Measurements from ENCODE around the gene DSCAM.

Gene DSCAM

GRCh38 chr21:40215941-40216340 lies 631.0 kb downstream of the DSCAM start:
- no peak for TF ChIP-seq SPI1 (IDR thresholded peaks at IDR 0.05; ENCODE audit: borderline replicate concordance, low read depth)
- no peak for TF ChIP-seq REST (IDR thresholded peaks at IDR 0.05; ENCODE audit: insufficient replicate concordance, low read depth)
- TF ChIP-seq POLR2AphosphoS5 (IDR thresholded peaks at IDR 0.05; ENCODE audit: low read depth) = no peak
- TF ChIP-seq CTCF (IDR thresholded peaks at IDR 0.05; ENCODE audit: insufficient read depth, low read length) = no peak
- TF ChIP-seq GABPA (IDR thresholded peaks at IDR 0.05; ENCODE audit: low read depth) = no peak
- no peaks in the 10 kb centered on the region for H3K27me3 ChIP-seq (ENCODE audit: insufficient read depth, poor library complexity, severe bottlenecking)
- H3K27ac ChIP-seq (replicated peaks) = no peak overlapping the region
- no peak overlapping the region for H3K4me3 ChIP-seq (replicated peaks; ENCODE audit: insufficient read depth, low read length)
- no peak for DNase-seq (ENCODE audit: low read depth in 1 of 2, low spot score in 1 of 2)

GRCh38 chr21:40210251-40210650 lies 636.7 kb downstream of the DSCAM start:
- DNase-seq (ENCODE audit: low read depth in 1 of 2, low spot score in 1 of 2) = no peak
- Histone ChIP-seq H3K4me3 (replicated peaks; ENCODE audit: insufficient read depth, low read length) (no peak overlapping the region), H3K27ac (replicated peaks) (no peak overlapping the region), H3K27me3 (ENCODE audit: insufficient read depth, poor library complexity, severe bottlenecking) (no peaks in the 10 kb centered on the region)
- no peak for TF ChIP-seq POLR2AphosphoS5 (IDR thresholded peaks at IDR 0.05; ENCODE audit: low read depth)
- TF ChIP-seq CTCF (IDR thresholded peaks at IDR 0.05; ENCODE audit: insufficient read depth, low read length) = no peak
- TF ChIP-seq GABPA (IDR thresholded peaks at IDR 0.05; ENCODE audit: low read depth) = no peak
- no peak for TF ChIP-seq SPI1 (IDR thresholded peaks at IDR 0.05; ENCODE audit: borderline replicate concordance, low read depth)
- no peak for TF ChIP-seq REST (IDR thresholded peaks at IDR 0.05; ENCODE audit: insufficient replicate concordance, low read depth)

- DNase-seq (ENCODE audit: low read depth in 1 of 2, low spot score in 1 of 2) = no peak
Observed at GRCh38 chr21:40208948-40209345, 638.0 kb downstream of the DSCAM start.

More at GRCh38 chr21:40208948-40209345, 638.0 kb downstream of the DSCAM start:
- TF ChIP-seq POLR2AphosphoS5 (IDR thresholded peaks at IDR 0.05; ENCODE audit: low read depth) (no peak), CTCF (IDR thresholded peaks at IDR 0.05; ENCODE audit: insufficient read depth, low read length) (no peak), GABPA (IDR thresholded peaks at IDR 0.05; ENCODE audit: low read depth) (no peak), REST (IDR thresholded peaks at IDR 0.05; ENCODE audit: insufficient replicate concordance, low read depth) (no peak), SPI1 (IDR thresholded peaks at IDR 0.05; ENCODE audit: borderline replicate concordance, low read depth) (no peak)
- H3K27ac ChIP-seq (replicated peaks) = no peak overlapping the region
- H3K4me3 ChIP-seq (replicated peaks; ENCODE audit: insufficient read depth, low read length) = no peak overlapping the region
- no peaks in the 10 kb centered on the region for H3K27me3 ChIP-seq (ENCODE audit: insufficient read depth, poor library complexity, severe bottlenecking)
